H9 (cell line): ENCODE results near the gene ZDHHC19. TPM values are rescaled to one million over a fixed set of nuclear protein-coding genes. Genes with fewer than 3 reads are reported as not detected.
A peak's percentile ranks its signal among the peaks of the same experiment; 100 is the strongest.

Experiments
- DNase-seq: peaks from one replicate; pipeline ENCODE4 v3.0.0-alpha.2; 2017
- H2AFZ ChIP-seq: one replicate; pipeline ENCODE4 v1.6.1; 2013; ENCODE audit warnings: mild to moderate bottlenecking, low read length, control low read depth, moderate library complexity
- H2AK5ac ChIP-seq: 2 replicates; pipeline ENCODE4 v1.6.1; 2013; ENCODE audit warnings: low read length, control low read depth, mixed read lengths; ENCODE audit not compliant: insufficient read length
- H2BK120ac ChIP-seq: one replicate; pipeline ENCODE4 v1.6.1; 2013; ENCODE audit warnings: low read depth, mild to moderate bottlenecking, low read length, control low read depth, inconsistent platforms; ENCODE audit not compliant: poor library complexity, severe bottlenecking
- H2BK12ac ChIP-seq: 2 replicates; pipeline ENCODE4 v1.6.1; 2013; ENCODE audit warnings: low read length, control low read depth, mixed read lengths, low read depth; ENCODE audit not compliant: insufficient read length
- H2BK15ac ChIP-seq: 2 replicates; pipeline ENCODE4 v1.6.1; 2013; ENCODE audit warnings: low read depth, low read length, control low read depth
- H2BK20ac ChIP-seq: one replicate; pipeline ENCODE4 v1.6.1; 2013; ENCODE audit warnings: low read depth, mild to moderate bottlenecking, low read length, control low read depth, inconsistent platforms; ENCODE audit not compliant: poor library complexity, severe bottlenecking
- H2BK5ac ChIP-seq: 2 replicates; pipeline ENCODE4 v1.6.1; 2013; ENCODE audit warnings: low read length, control low read depth, mixed read lengths; ENCODE audit not compliant: insufficient read length
- H3K14ac ChIP-seq: 2 replicates; pipeline ENCODE4 v1.6.1; 2013; ENCODE audit warnings: low read length, control low read depth; ENCODE audit not compliant: insufficient read depth
- H3K18ac ChIP-seq: 2 replicates; pipeline ENCODE4 v1.6.1; 2013; ENCODE audit warnings: low read depth, mild to moderate bottlenecking, mixed read lengths, low read length, control low read depth; ENCODE audit not compliant: insufficient read length
- H3K23ac ChIP-seq: 2 replicates; pipeline ENCODE4 v1.6.1; 2013; ENCODE audit warnings: low read length, control low read depth, mixed read lengths, low read depth; ENCODE audit not compliant: insufficient read length
- H3K23me2 ChIP-seq: 2 replicates; pipeline ENCODE4 v1.6.1; 2013; ENCODE audit warnings: low read depth, mild to moderate bottlenecking, mixed read lengths, low read length, control low read depth; ENCODE audit not compliant: insufficient read length, poor library complexity, severe bottlenecking
- H3K27ac ChIP-seq: 2 replicates; pipeline ENCODE4 v1.5.1; 2013; ENCODE audit warnings: low read length, control low read depth, mixed read lengths, low read depth; ENCODE audit not compliant: insufficient read length
- H3K27me3 ChIP-seq: 2 replicates; pipeline ENCODE4 v1.6.1; 2013; ENCODE audit warnings: low read length, control low read depth, inconsistent platforms; ENCODE audit not compliant: insufficient read depth
- H3K4ac ChIP-seq: 2 replicates; pipeline ENCODE4 v1.6.1; 2013; ENCODE audit warnings: low read depth, mild to moderate bottlenecking, control low read depth, inconsistent platforms, low read length, moderate library complexity
- H3K4me1 ChIP-seq: 2 replicates; pipeline ENCODE4 v1.6.1; 2013; ENCODE audit warnings: low read length, control low read depth, inconsistent platforms; ENCODE audit not compliant: insufficient read depth
- H3K4me2 ChIP-seq: 2 replicates; pipeline ENCODE4 v1.6.1; 2013; ENCODE audit warnings: low read length, control low read depth, mixed read lengths; ENCODE audit not compliant: insufficient read length, insufficient read depth
- H3K56ac ChIP-seq: 2 replicates; pipeline ENCODE4 v1.6.1; 2013; ENCODE audit warnings: low read depth, mild to moderate bottlenecking, mixed read lengths, low read length, control low read depth; ENCODE audit not compliant: insufficient read length
- H3K79me1 ChIP-seq: 2 replicates; pipeline ENCODE4 v1.6.1; 2013; ENCODE audit warnings: low read depth, mild to moderate bottlenecking, moderate library complexity, low read length, control low read depth, inconsistent platforms; ENCODE audit not compliant: insufficient read depth, poor library complexity, severe bottlenecking
- H3K79me2 ChIP-seq: 2 replicates; pipeline ENCODE4 v1.6.1; 2013; ENCODE audit warnings: low read length, control low read depth, inconsistent platforms; ENCODE audit not compliant: insufficient read depth
- H3K9ac ChIP-seq: 2 replicates; pipeline ENCODE4 v1.6.1; 2013; ENCODE audit warnings: low read length, control low read depth, mixed read lengths; ENCODE audit not compliant: insufficient read length; ENCODE audit errors: extremely low read depth
- H3K9me3 ChIP-seq: one replicate; pipeline ENCODE4 v1.6.1; 2013; ENCODE audit warnings: low read depth, low read length, inconsistent platforms; ENCODE audit not compliant: control insufficient read depth
- H3T11ph ChIP-seq: one replicate; pipeline ENCODE4 v1.6.1; 2013; ENCODE audit warnings: mild to moderate bottlenecking, low read length, control low read depth, inconsistent platforms
- H4K20me1 ChIP-seq: one replicate; pipeline ENCODE4 v1.6.1; 2013; ENCODE audit not compliant: control insufficient read depth, insufficient read length, insufficient read depth
- H4K5ac ChIP-seq: 2 replicates; pipeline ENCODE4 v1.6.1; 2013; ENCODE audit warnings: low read depth, mild to moderate bottlenecking, mixed read lengths, low read length, control low read depth; ENCODE audit not compliant: insufficient read length
- H4K8ac ChIP-seq: replicated peaks from 2 replicates; pipeline ENCODE4 v1.6.1; 2013; ENCODE audit warnings: low read length, control low read depth, mixed read lengths, low read depth; ENCODE audit not compliant: insufficient read length
- H4K91ac ChIP-seq: 2 replicates; pipeline ENCODE4 v1.6.1; 2013; ENCODE audit warnings: low read depth, mild to moderate bottlenecking, moderate library complexity, mixed read lengths, low read length, control low read depth; ENCODE audit not compliant: insufficient read length
- H3K27ac Mint-ChIP-seq, 3 experiments: 2 replicates in 2 of 3; 3 replicates in 1 of 3; pipeline ENCODE4 v1.8.0; 2020 to 2021; ENCODE audit warnings: mixed read lengths in 3 of 3, mild to moderate bottlenecking in 1 of 3, moderate library complexity in 1 of 3
- H3K27me3 Mint-ChIP-seq: 2 replicates; pipeline ENCODE4 v1.8.0; 2021; ENCODE audit warnings: low read depth, mild to moderate bottlenecking, moderate library complexity, mixed read lengths
- H3K36me3 Mint-ChIP-seq, 3 experiments: 2 replicates in 2 of 3; 3 replicates in 1 of 3; pipeline ENCODE4 v1.8.0; 2020 to 2021; ENCODE audit warnings: low read depth in 3 of 3, mixed read lengths in 3 of 3; ENCODE audit not compliant: insufficient read depth in 1 of 3
- H3K4me1 Mint-ChIP-seq, 2 experiments: 2 replicates each; pipeline ENCODE4 v1.8.0; 2020; ENCODE audit warnings: mixed read lengths in 2 of 2
- H3K4me3 Mint-ChIP-seq, 2 experiments: 2 replicates in 1 of 2; 3 replicates in 1 of 2; pipeline ENCODE4 v1.8.0; 2020 to 2021; ENCODE audit warnings: mild to moderate bottlenecking in 2 of 2, mixed read lengths in 2 of 2, moderate library complexity in 1 of 2
- H3K9me3 Mint-ChIP-seq, 2 experiments: 2 replicates in 1 of 2; 3 replicates in 1 of 2; pipeline ENCODE4 v1.8.0; 2020; ENCODE audit warnings: mild to moderate bottlenecking in 2 of 2, mixed read lengths in 2 of 2, moderate library complexity in 1 of 2
- WGBS: extraction: QIAGEN DNeasy Blood & Tissue Kit; methylation state at CpG from one replicate; pipeline ENCODE4 v1.1.7; 2013; ENCODE audit warnings: missing lambda C conversion rate, low lambda C conversion rate, mixed read lengths; ENCODE audit not compliant: insufficient read length; ENCODE audit errors: extremely low coverage; 5-methylcytosine and 5-hydroxymethylcytosine counted together
- total RNA-seq: library from RNA; stranded (reverse); gene quantifications from 2 replicates; pipeline ENCODE4 v1.2.1, GENCODE V29; 2021
- TF ChIP-seq, protein P1 (sequence below): fragments of 200-600 bp; sonication (generic); conservative IDR thresholded peaks from 3 replicates; pipeline ENCODE4 v1.8.0; 2021; ENCODE audit warnings: antibody characterized with exemption, mild to moderate bottlenecking

The ZDHHC19 gene
- total RNA-seq, 1 experiment from 2014 or later = 2.2 TPM

DNA sequence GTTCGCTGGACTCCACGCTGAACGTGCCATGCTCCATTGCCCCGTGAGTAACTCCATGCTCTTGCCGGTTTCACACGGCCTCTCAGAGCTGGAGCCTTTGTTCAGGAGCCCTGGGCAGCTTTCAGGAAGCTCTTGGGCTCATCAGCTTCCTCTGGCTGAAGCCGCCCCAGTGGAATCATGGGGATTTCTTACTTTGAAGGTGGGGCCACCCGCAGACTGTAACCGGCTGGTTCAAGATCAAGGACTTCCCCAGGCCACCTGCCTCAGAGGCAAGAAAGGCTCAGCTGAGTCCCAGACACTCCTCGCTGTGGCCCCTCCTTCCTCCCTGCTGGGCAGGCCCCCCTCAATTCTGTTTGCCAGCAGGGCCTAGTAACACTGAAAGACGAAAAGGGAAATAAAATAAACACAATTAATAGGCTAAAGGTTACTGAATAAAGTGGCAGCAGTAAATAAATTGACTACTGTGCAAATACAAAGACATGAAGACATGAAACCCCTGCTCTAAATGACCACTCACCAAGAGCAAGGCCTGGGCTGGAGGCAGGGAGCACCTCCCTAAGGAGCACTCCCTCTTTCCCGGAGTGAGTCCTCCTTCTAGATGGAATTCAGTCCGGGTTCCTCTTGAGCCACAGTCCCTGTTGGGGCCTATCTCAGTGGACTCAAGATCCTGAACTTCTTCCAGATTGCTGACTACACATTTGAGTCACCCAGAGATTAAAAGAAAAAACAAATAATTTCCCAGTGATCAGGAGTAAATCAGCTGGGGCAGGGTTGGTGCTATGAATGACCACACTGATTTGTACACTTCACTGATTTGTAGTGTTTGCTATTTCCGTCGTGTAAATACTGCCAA, 51.0 kb downstream of the ZDHHC19 start:
- H3K4ac ChIP-seq = no peak overlapping the region
- H3K14ac ChIP-seq = no peak overlapping the region
- no peak overlapping the region for H4K91ac ChIP-seq
- no peak overlapping the region for H2AFZ ChIP-seq
- TF ChIP-seq, protein P1, sequence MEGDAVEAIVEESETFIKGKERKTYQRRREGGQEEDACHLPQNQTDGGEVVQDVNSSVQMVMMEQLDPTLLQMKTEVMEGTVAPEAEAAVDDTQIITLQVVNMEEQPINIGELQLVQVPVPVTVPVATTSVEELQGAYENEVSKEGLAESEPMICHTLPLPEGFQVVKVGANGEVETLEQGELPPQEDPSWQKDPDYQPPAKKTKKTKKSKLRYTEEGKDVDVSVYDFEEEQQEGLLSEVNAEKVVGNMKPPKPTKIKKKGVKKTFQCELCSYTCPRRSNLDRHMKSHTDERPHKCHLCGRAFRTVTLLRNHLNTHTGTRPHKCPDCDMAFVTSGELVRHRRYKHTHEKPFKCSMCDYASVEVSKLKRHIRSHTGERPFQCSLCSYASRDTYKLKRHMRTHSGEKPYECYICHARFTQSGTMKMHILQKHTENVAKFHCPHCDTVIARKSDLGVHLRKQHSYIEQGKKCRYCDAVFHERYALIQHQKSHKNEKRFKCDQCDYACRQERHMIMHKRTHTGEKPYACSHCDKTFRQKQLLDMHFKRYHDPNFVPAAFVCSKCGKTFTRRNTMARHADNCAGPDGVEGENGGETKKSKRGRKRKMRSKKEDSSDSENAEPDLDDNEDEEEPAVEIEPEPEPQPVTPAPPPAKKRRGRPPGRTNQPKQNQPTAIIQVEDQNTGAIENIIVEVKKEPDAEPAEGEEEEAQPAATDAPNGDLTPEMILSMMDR = no peak
- H2BK5ac ChIP-seq = no peak overlapping the region
- H3T11ph ChIP-seq = no peak overlapping the region
- H3K23me2 ChIP-seq = no peaks in the 10 kb centered on the region
- no peak overlapping the region for H2BK20ac ChIP-seq
- H3K4me2 ChIP-seq = no peak overlapping the region
- no peak overlapping the region for H2AK5ac ChIP-seq
- Mint-ChIP-seq H3K27ac (peak overlapping the region; percentile 86 to 94 (median 92)), H3K27me3 (no peaks in the 10 kb centered on the region), H3K4me1 (peaks cover 32 to 35% of the 10 kb centered on the region in 2 experiments), H3K36me3 (no peaks in the 10 kb centered on the region), H3K4me3 (no peak overlapping the region), H3K9me3 (no peaks in the 10 kb centered on the region)
- no peak overlapping the region for H2BK15ac ChIP-seq
- peaks cover 2% of the 10 kb centered on the region; the same call in 1 of the 2 replicates for H3K4me1 ChIP-seq
- no peak overlapping the region for H2BK12ac ChIP-seq
- peak overlapping the region; percentile 24 for H3K18ac ChIP-seq
- no peak overlapping the region for H4K8ac ChIP-seq
- H3K27me3 ChIP-seq = no peaks in the 10 kb centered on the region
- no peak overlapping the region for H3K56ac ChIP-seq
- H3K79me1 ChIP-seq = no peaks in the 10 kb centered on the region
- WGBS = no CpG with 5 or more reads among the region's 15 CpGs
- peak; percentile 69 for DNase-seq
- H3K27ac ChIP-seq = no peak overlapping the region
- no peaks in the 10 kb centered on the region for H3K79me2 ChIP-seq
- H3K9ac ChIP-seq = no peak overlapping the region
- H4K20me1 ChIP-seq = no peaks in the 10 kb centered on the region
- no peak overlapping the region for H2BK120ac ChIP-seq
- no peak overlapping the region for H3K23ac ChIP-seq
- no peaks in the 10 kb centered on the region for H3K9me3 ChIP-seq
- no peak overlapping the region for H4K5ac ChIP-seq
